GM19099 (cell line): Measurements from ENCODE around the gene DPF3.

ENCODE experiments used
- POLR2A ChIP-seq: IDR thresholded peaks from 3 replicates; pipeline ENCODE4 v1.6.1; 2011; ENCODE audit warnings: low read depth; ENCODE audit not compliant: insufficient read length; ENCODE audit errors: extremely low read depth

The DPF3 gene

GRCh38 chr14:72610096-72610830 lies 283.6 kb downstream of the DPF3 start:
- TF ChIP-seq POLR2A = no peak

- no peak for TF ChIP-seq POLR2A
Observed at GRCh38 chr14:72609205-72609916, 284.5 kb downstream of the DPF3 start.

- TF ChIP-seq POLR2A = no peak
Observed at GRCh38 chr14:72608391-72609204, 285.3 kb downstream of the DPF3 start.

GRCh38 chr14:72607386-72608130 lies 286.3 kb downstream of the DPF3 start:
- TF ChIP-seq POLR2A = no peak

- no peak for TF ChIP-seq POLR2A
Observed at GRCh38 chr14:72606879-72607278, 287.0 kb downstream of the DPF3 start.

- no peak for TF ChIP-seq POLR2A
Observed at GRCh38 chr14:72605921-72606220, 288.0 kb downstream of the DPF3 start.

GRCh38 chr14:72605096-72605920 lies 288.6 kb downstream of the DPF3 start:
- TF ChIP-seq POLR2A = no peak

GRCh38 chr14:72604133-72604532 lies 289.8 kb downstream of the DPF3 start:
- TF ChIP-seq POLR2A = no peak

GRCh38 chr14:72603639-72604038 lies 290.3 kb downstream of the DPF3 start:
- no peak for TF ChIP-seq POLR2A

- no peak for TF ChIP-seq POLR2A
Observed at GRCh38 chr14:72600551-72601330, 293.2 kb downstream of the DPF3 start.

- no peak for TF ChIP-seq POLR2A
Observed at GRCh38 chr14:72599579-72600470, 294.1 kb downstream of the DPF3 start.

GRCh38 chr14:72598306-72598705 lies 295.6 kb downstream of the DPF3 start:
- no peak for TF ChIP-seq POLR2A
